GM19467 (cell line): ENCODE data around the gene GULP1.
"Not testable (repeated sequence)": the region's sequence is repeated elsewhere in the genome, so short reads cannot be mapped to it uniquely, and the experiment has no call there.

Source experiments
- ATAC-seq: cut with Tn5 transposase; IDR thresholded peaks from one replicate; pipeline ENCODE4 v1.9.1; 2021; ENCODE audit warnings: mild to moderate bottlenecking, moderate library complexity; ENCODE audit not compliant: unreplicated experiment

GULP1 gene

DNA sequence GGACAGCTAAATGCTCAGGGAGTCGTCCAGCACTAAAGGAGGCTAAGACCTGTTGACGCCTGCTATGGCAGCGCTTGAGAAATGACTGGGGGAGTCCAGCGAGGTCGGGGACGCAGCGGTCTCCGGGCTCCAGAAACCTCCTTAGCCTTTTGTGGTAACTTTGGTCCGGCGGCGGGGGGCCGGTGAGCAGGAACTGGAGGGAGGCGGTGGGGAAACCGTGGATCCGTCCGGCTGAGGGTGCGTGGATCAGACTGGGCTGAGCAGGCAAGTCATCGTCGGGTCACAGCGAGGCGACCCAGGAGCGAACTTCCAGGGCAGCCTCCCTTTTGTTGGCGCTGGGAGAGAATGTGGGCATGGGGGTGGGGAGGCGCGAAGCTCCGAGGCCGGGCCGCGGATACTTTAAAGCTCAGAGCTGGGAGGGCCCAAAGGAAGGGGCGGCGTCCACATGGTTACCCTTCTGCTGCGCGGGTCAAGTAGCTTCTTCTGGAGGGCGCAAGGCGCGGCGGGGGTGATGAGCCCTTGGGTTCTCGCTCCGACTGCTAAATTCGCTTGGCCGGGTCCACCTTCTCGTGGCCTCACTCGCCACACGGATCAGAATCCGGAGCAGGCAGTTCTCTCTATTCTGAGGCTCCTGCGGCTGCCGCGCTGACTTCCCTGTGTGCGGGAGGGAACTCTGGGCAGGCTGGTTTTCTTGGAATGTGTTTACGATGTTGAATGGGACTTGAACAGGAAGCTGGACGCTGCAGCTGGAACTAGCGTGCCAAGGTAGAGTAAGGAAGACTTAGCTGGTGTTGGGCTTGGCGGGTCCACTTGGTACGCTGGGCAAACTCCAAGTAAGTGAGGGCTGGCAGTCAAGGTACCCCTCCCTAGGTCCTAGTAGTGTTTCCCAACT lies 920 bp downstream of the GULP1 start:
- ATAC-seq: no peak

DNA sequence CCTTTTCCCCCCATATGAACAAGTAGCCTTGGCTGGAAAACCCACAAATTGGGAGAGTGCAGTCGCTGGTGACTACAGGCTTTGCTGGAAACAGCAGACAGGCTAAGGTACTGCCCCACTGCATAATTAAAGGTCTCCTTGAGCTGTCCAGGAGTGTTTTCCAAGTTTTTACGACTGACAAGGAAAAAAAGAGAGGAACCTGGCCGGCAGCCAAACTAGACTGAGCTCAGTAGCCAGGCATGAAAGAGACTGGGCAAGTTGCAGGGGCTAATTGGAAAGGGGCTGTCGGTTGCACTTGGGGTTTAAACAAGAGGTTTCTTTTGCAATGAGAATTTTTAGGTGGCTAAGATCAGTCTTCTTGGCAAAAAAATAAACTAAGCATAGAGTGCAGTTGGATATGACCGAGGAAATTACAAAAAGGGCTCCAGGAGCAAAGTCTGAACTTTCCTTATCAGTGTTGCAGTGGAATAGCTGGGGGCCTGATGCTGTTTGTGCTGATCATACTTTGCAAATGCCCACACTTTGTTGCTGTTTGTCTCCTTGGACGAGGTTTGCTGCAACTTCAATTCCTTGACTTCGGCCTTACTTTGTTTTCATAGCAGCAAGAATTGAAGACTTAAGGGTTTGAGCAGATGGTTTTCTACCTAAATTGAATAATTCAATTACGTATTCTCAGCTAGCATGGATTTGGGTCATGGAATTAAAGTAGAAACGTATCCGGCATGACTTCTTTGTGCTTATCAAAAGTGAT lies 2.1 kb downstream of the GULP1 start:
- no peak for ATAC-seq

DNA sequence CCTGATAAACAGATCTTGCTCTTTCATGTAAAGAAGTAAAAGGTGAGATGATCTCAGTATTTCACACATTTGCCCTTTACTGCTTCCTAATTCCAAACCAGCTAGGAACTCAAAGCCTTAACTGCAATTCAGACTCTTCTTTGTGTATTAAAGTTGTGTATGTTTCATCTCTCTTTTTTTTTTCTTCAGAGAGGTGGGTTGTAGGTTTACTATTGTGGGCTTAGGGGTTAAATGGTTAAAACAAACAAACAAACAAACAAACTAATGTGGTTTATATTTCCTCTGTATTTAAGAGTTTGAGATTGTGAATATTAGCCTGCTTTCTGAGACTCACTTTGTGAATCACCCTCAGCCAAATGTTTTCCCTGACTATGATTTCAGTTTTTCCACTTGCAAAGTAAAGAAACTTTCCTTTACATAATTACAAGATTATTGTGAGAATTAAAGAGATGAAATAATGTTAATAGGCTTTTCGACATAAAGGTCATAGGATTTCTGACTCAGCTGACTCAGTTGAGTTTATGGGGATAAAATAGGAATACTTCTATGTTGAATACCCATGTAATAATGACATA lies 2.8 kb downstream of the GULP1 start:
- ATAC-seq: no peak

DNA sequence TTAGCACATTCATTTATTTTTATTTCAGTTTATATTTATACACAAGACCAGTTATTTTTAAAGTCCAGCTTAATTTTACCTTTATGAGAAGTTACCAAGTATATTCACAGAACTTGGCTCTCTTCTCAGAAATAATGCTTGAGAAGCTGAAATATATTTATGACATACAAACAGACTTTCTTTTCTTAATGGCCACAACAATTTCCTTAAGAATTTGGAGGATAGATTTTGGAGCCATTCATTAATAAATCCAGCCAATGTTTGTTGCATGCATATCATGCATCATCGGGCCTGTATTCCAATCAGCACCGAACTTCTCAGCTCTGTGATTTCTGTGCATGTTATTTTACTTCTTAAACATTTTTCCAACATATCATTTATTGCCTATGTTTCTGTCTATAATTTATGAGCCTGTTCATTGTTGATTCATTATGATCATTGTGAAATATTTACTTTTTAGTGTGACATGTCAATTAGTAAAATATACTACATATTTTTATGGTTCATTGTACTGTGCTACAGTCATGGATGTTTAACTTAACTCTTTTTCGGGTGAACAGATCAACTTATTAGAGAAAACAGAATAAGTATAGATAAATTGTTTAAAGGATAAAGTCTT lies 3.5 kb downstream of the GULP1 start:
- ATAC-seq: no peak

DNA sequence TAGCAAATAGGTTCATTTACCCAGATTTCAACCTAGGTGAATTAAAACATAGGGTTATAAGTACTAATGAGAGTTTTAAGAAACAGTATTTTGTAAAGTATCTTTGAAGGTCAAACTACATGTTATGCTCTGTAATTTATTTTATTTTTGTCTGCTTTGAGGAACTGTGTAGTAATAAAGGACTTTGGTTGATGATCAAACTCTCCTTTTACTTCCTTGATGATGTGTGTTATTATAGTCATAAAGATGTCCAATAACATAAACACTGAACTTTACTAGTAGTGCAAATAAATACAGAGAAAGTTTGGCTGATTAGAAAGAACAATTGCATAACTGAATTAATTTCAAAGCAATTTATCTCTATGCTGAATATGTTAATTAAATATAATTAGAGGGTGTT lies 6.3 kb downstream of the GULP1 start:
- ATAC-seq: no peak

DNA sequence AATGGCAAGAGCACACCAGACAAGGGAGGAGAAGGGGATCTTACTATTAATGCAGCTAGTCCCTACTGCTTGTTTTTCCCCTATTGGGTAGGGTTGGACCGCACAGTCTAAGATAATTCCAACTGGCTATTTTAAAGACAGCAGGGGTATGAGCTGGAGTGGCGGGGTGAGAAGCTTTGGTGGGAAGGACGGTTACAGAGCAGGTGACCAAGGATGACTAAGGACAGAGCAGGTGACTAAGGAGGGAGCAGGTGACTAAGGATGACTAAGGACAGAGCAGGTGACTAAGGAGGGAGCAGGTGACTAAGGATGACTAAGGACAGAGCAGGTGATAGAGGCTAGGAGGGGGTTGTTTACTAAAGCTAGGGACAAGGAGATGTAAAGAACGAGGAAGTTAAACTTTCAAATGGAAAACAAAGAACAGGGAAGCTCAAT lies 7.3 kb downstream of the GULP1 start:
- ATAC-seq: not testable (repeated sequence)

DNA sequence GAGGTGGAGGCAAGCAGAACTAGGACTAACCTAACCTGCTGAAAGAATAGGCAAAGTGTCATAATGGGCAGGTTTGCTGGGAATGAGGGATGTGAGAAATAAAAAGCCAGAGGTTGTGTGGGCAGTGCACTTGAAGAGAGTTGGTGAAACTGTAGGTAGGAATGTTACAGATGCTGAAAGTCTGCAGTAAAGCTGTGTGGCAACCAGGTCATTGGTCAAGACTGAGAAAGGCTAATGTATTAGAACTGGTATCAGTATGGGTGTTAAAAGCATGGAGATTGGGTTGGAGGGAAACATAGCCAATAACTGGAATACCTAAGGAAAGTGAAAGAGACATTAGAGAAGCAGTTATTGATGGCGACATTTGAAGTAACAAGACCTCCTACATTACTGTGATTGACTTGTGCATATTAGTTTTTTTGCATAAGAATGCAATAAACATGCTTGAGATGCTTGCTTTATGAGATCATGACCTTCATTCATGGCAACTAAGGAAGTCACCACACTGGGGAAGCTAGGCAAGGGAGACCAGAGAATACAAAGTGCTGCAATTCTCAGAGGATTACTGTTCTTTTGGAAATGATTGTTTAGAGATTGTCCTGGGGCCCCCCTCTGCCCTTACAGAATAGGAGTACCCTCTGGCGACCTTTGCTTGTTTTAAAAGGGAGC lies 11.8 kb downstream of the GULP1 start:
- ATAC-seq: no peak

DNA sequence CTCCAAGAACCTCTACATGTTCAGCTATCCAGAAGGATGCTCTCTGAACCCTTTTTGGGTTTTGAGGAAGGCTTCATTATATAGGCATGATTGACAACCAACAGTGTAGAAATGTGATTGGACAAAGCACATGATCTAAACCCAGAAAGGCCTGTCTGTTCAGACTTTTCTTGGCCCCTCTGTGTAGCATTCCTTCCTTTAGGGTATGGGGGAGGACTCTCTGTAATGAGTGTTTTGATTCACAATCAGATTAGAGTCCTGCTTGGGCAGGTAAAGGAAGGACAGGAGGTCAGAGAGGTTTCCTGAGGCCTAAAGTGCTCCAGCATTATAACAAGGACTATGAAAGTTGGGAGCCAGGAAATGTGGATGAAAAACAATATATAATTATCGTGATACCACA lies 13.6 kb downstream of the GULP1 start:
- ATAC-seq: no peak

DNA sequence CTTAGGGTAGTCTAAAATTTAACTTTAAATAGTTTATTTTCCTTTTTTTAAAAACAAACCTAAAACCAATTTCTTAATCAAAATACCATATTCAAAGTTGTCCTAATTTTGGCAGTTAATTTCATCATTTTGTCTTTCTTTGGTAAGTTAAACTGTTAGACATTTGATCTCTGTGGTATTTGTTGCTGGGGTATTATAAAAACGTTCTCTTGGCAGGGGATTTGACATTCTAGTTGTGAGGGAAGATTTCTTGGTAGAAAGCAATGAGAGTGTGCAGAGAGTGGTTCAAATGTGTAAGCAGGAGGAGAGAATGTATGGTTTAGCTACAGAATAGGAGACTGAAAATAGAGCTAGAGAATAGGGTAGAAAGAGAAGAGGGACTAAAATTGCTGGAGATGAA lies 14.6 kb downstream of the GULP1 start:
- no peak for ATAC-seq

DNA sequence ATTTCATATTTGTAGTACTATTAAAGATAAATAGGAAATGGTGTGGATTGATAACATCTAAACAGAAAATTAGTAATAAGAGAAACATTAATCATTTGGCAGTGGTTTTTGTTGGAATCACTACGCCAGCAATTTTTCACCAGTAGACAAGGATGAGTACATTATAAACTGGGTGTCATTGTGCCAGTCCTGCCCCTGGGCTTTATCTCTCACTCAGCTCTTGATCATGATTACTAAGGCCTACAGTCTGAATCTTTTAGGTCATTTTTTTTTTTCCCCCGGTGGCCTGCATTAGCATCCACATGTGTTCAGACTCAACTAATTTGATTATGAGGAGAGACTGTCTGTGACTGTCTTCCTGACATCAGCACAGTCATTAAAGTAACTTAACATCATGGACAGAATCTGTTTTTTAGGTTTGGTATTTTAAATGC lies 16.2 kb downstream of the GULP1 start:
- no peak for ATAC-seq

DNA sequence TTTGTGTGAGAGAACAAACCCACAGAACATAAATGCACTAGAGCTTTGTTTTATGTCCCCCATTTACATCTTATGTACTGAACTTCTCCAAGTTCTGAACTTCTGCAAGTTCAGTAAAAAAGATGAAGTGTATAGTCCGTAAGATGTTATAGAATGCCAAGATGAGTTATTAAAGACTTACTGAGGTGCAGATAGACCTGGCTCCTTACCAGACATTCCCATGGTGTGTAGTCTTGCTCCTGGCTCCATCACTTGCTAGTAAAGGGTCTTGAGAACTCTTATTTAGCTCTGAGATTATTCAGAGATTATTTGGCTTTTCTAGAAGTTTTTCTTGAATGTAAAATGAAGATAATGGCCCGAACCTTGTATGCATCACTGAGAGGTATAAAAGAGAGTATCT lies 16.8 kb downstream of the GULP1 start:
- no peak for ATAC-seq

DNA sequence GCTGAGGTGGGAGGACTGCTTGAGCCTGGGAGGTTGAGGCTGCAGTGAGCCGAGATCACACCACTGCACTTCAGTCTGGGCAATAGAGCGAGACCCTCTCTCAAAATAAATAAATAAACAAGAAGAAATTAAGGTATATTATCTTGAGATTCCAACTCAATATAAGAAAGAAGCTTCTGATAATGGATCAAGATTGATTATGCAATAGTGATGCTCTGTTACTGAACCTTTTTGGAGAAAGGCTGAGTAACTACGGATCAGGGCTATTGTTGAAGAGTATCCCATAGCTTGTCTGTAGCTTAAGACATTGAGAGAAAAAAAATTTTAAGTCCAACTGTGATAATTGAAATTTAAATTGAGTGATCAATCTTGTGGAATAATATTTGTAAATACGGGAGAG lies 17.7 kb downstream of the GULP1 start:
- ATAC-seq: no peak

DNA sequence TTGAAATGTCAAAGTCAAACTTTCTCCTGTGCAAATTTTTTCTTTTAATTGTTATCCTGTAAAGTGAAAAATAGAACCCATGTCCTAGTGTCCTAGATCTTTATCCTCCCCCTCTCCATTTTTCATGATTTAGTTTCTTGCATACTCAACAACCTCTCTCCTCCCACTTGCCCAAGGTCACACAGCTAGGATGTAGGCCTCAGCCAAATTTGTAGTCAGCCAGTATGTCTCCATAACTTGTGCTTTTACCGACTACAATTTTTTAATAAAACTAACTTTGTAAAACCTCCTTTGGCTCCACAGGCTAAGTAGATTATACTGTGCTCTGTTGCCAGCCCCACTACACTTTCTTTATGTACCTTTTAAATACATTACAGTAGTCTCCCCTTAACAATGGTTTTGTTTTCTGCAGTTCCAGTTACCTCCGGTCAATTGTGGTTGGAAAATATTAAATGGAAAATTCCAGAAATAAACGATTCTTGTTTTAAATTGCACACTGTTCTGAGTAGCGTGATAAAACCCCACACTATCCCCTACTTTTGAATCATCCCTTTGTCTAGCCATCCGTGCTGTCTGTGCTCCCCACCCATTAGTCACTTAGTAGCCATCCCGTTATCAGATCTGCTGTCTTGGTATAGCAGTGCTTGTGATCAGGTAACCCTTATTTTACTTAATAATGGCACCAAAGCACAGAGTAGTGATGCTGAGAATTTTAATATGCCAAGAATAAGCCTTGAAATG lies 22.8 kb downstream of the GULP1 start:
- no peak for ATAC-seq

DNA sequence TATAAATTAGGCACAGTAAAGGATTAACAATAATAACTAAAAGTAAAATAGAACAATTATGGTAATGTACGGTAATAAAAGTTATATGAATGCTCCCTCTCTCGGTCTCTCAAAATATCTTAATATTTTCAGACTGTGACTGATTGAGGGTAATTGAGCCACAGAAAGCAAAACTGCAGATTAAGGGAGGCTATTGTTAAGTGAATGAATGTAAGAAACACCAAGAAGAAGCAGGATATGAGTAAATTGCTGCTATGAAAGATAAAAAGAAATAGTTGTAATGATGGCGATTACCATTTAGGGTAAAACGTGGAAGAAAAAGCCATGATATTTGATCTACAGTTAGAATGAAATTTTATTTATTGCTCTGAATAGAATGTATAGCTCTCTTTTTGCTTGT lies 24.1 kb downstream of the GULP1 start:
- ATAC-seq: no peak

DNA sequence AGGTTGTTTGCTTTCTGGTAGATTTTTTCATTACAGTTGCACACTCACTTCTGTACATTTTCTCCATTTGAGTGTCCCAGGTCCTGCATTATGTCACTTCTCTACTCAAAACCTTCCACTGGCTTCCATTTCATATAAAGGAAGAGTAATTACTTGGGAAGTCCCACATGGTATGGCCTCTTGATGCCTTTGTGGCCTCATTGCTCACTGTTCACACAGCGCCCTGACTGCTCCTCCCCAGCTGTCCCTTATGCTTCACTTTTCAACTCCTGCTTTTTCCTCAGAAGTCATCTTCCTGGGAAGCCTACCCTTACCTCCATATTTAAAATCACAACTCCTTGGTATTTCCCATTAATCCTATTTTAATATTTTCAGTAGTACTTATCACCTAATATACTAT lies 24.7 kb downstream of the GULP1 start:
- no peak for ATAC-seq

DNA sequence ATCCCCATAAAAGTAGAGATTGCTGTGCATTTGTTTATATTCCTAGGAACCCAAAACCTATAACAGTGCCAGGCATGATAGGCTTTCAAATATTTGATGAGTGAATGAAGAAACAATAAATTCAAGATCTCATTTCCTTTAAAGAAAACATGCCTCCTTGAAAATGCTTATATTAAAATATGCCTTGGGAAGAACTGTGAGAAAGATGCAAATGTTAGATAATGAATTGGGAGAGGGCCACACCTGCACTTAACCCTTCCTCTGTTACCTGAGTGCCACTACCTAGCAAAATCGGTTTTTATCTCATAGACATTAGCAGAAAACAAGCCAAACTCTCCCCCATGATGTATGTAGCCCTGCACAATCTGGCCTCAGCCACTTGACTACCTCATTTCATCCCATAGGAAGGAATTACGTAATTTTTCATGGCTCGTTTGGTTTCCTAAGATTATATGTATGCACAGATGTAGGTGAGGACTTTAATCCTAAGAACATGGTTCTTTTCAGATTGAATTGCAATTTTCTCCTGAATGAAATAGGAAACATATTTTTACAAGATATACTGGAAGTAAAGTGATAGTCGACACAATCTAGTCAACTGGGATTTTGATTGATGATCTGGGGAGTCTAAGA lies 25.2 kb downstream of the GULP1 start:
- no peak for ATAC-seq

DNA sequence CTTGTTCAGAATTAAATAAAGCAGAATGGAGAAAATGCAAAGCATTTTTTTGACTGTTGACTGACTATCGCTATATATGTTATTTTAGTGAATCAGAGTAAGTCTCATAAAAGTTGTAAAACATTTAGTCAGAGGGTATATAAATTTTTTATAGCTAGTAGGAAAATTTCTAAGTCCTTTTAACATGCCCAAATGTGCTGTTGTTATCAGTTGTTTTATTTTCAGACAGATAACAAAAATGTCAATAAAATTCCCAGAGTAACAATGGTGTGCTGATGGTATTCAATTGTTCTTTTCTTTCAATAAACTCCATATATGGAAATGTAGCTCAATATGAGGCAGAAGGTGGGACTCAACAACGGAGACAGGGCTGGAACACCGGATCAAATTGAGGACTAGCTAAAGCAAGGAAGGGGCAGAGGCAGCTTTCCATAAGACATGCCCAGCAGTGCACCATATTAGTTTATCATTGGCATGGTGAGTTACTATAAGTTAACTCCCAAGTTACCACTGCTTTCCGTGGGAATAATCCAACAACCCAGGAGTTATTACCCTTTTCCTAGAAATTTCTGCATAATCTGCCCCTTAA lies 26.6 kb downstream of the GULP1 start:
- ATAC-seq: no peak

DNA sequence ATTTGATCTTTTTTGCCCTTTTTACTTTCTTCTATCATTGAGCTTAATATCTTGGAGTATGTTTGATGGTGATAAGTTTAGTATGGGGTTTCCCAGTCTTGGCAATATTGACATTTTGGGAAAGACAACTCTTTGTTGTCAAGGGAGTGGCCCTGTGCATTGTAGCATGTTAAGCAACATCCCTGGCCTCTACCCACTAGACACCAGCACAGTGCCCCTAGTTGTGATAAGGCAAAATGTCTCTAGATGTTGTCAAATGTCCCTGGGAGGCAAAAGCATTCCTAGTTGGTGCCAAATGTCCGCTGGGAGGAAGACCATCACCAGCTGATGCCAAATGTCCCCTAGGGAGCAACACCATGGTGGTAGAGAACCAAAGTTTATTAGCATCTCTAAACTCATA lies 28.2 kb downstream of the GULP1 start:
- ATAC-seq: no peak

DNA sequence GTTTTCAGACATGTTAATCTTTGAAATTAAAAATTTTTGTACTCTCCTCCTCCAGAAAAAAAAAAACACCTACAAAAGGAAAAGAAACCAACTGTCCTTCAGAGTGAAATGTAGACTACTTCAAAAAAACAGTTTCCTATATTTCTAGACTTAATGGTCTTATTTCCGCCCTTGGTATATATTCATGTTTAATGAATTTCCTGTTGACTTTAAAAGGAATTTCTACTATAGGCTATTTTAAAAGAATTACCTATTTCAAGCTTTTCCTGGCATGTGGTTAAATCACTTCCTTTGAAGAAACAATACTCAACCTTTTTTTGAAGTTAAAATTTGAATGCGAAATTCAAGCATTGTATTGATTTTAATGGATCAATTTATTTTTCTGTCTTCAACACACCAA lies 29.2 kb downstream of the GULP1 start:
- ATAC-seq: no peak
